HG03108 (cell line): Measurements from ENCODE around the gene HSPB7.
"Not testable (repeated sequence)": the region's sequence is repeated elsewhere in the genome, so short reads cannot be mapped to it uniquely, and the experiment has no call there.

Experiments used
- ATAC-seq: cut with Tn5 transposase; IDR thresholded peaks from one replicate; pipeline ENCODE4 v1.9.1; 2021; ENCODE audit warnings: moderate library complexity; ENCODE audit not compliant: unreplicated experiment

Gene HSPB7

GRCh38 chr1:16051039-16051438 lies 33.2 kb upstream of the HSPB7 start:
- ATAC-seq, result no peak

- no peak for ATAC-seq
These were observed 32.5 kb upstream of the HSPB7 start for GRCh38 chr1:16050328-16050727.

GRCh38 chr1:16048573-16049189 lies 30.8 kb upstream of the HSPB7 start:
- no peak for ATAC-seq

GRCh38 chr1:16047791-16048475 lies 30.1 kb upstream of the HSPB7 start:
- ATAC-seq, result no peak

GRCh38 chr1:16046842-16047241 lies 29.0 kb upstream of the HSPB7 start:
- ATAC-seq, result no peak

GRCh38 chr1:16043950-16044349 lies 26.1 kb upstream of the HSPB7 start:
- no peak for ATAC-seq

GRCh38 chr1:16043521-16043920 lies 25.7 kb upstream of the HSPB7 start, which contains the start of gene CLCNKB:
Gene CLCNKB, plus strand, starts transcription at chr1:16043782. Its CDS starts 711 bp downstream, at chr1:16044493.
- no peak for ATAC-seq

- not testable (repeated sequence) for ATAC-seq
These were observed 24.8 kb upstream of the HSPB7 start for GRCh38 chr1:16042654-16043053.

GRCh38 chr1:16042096-16042495 lies 24.3 kb upstream of the HSPB7 start:
- no peak for ATAC-seq

GRCh38 chr1:16041200-16041599 lies 23.4 kb upstream of the HSPB7 start:
- no peak for ATAC-seq

GRCh38 chr1:16039871-16040270 lies 22.0 kb upstream of the HSPB7 start:
- not testable (repeated sequence) for ATAC-seq

GRCh38 chr1:16038620-16038912 lies 20.7 kb upstream of the HSPB7 start:
- ATAC-seq, result no peak

- not testable (repeated sequence) for ATAC-seq
These were observed 18.6 kb upstream of the HSPB7 start for GRCh38 chr1:16036461-16036860.

GRCh38 chr1:16033103-16033632 lies 15.3 kb upstream of the HSPB7 start:
- ATAC-seq, result not testable (repeated sequence)

- ATAC-seq, result peak; percentile 62
These were observed 14.7 kb upstream of the HSPB7 start for GRCh38 chr1:16032388-16033102.

- ATAC-seq, result no peak
These were observed 13.7 kb upstream of the HSPB7 start for GRCh38 chr1:16031551-16031950.

- no peak for ATAC-seq
These were observed 11.4 kb upstream of the HSPB7 start for GRCh38 chr1:16029288-16029687.

- not testable (repeated sequence) for ATAC-seq
These were observed 11.1 kb upstream of the HSPB7 start for GRCh38 chr1:16029003-16029268.

- ATAC-seq, result no peak
These were observed 10.6 kb upstream of the HSPB7 start for GRCh38 chr1:16028237-16029002.

GRCh38 chr1:16026723-16027484 lies 9.1 kb upstream of the HSPB7 start:
- no peak for ATAC-seq

- not testable (repeated sequence) for ATAC-seq
These were observed 8.5 kb upstream of the HSPB7 start for GRCh38 chr1:16026302-16026701.
